Natural killer cell treated with Interleukin-12 subunit alpha and Interleukin-12 subunit beta and Interleukin-15 and Interleukin-18, amount 100 ng/mL, for 72 hours (primary cell): ENCODE measurements around the gene ATP1B2. TPM values are rescaled to one million over a fixed set of nuclear protein-coding genes. Genes with fewer than 3 reads are reported as not detected.

Experiments used
- ATAC-seq, 2 donors: fragments of 150-1000 bp; cut with Tn5 transposase in 1 of 2; sonication (Bioruptor Pico), chemical (Tn5 transposase) in 1 of 2; 2 replicates each; pipeline ENCODE4 v1.10.0; 2021
- DNase-seq: peaks from one replicate; pipeline ENCODE4 v3.0.0; 2022; ENCODE audit warnings: low spot score
- H3K27ac Mint-ChIP-seq, 2 donors: 1 replicate in 1 of 2; 2 replicates in 1 of 2; pipeline ENCODE4 v1.8.0; 2022; ENCODE audit warnings: mixed read lengths in 2 of 2, mild to moderate bottlenecking in 1 of 2, moderate library complexity in 1 of 2
- H3K27me3 Mint-ChIP-seq, 2 donors: 1 replicate in 1 of 2; 2 replicates in 1 of 2; pipeline ENCODE4 v1.8.0; 2022; ENCODE audit warnings: mixed read lengths in 2 of 2
- H3K36me3 Mint-ChIP-seq: one replicate; pipeline ENCODE4 v1.8.0; 2022; ENCODE audit warnings: mixed read lengths
- H3K4me1 Mint-ChIP-seq, 2 donors: 1 replicate in 1 of 2; 2 replicates in 1 of 2; pipeline ENCODE4 v1.8.0; 2022; ENCODE audit warnings: low read depth in 2 of 2, mixed read lengths in 2 of 2, mild to moderate bottlenecking in 1 of 2
- H3K4me3 Mint-ChIP-seq: one replicate; pipeline ENCODE4 v1.8.0; 2022; ENCODE audit warnings: mixed read lengths
- H3K9me3 Mint-ChIP-seq: 2 replicates; pipeline ENCODE4 v1.8.0; 2022; ENCODE audit warnings: mixed read lengths
- total RNA-seq, 2 donors: library from RNA; stranded (reverse); gene quantifications; one replicate each; pipeline ENCODE4 v1.2.3, GENCODE V29; 2022

Gene ATP1B2
- total RNA-seq, 2 donors from 2014 or later: 0.25 TPM; not detected in 1

DNA sequence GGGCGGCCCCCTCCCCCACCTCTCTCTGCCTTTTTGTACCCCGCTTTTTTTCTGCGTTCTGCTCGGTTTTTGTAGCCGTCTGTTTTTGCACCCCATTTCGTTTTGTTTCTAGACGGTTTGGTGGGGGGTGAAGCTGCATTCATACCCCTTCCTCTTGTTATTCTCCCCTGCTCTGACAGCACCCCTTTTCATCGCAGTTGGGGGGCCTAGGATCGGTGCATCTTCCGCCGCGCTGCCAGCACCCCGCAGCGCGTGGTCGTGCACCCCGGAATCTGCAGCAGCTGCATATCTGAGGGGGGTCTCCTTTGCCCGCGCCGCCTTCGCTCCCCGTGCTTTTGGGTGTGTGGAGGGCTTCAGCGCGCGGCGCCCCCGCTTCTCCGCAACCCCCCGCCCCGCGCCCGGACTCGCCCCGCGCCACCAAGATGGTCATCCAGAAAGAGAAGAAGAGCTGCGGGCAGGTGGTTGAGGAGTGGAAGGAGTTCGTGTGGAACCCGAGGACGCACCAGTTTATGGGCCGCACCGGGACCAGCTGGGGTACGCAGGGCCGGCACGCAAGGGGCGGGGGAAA, 455 bp downstream of the ATP1B2 start:
- ATAC-seq: no peak
- H3K27ac Mint-ChIP-seq: no peak overlapping the region
- H3K4me1 Mint-ChIP-seq: peaks cover 15 to 16% of the 10 kb centered on the region in 2 donors
- peaks cover 24 to 36% of the 10 kb centered on the region in 2 donors for H3K27me3 Mint-ChIP-seq
- H3K4me3 Mint-ChIP-seq: peak overlapping the region; percentile 90
- DNase-seq: no peak
- H3K36me3 Mint-ChIP-seq: no peaks in the 10 kb centered on the region
- no peaks in the 10 kb centered on the region for H3K9me3 Mint-ChIP-seq

DNA sequence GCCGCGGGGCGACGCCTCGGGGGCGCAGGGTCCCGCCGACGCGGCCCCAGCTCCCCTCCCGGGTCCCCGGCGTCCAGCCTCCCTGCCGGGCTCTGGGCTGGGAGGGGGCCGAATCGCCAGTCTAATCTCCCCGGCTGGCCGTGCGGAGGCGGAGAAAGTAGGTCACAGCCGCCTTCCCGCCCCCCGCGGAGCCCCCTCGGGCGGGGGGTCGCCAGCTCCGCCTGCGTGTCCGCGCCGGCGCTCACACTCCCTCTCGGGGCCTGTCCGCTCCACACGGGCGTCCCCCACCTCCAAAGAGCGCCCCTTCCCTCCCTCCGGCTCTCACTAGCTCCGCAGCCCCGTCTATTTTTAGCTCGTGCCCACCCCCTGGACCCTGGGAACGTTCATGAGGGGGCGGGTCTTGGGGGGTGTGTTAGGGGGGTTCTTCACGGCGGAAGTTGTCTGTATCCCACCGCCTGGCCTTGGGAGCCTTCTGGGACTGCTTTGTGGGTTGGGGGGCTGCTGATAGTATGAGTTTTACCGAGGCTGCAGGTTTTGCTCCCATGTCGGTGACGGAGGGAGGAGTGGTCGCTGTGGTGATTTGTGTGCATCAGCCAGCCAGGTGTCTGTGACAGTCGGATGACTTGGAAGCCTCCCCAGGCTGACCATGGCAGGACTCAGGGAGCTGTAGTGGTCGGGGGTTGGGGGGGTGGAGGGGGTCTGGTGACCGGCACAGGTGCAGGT, 1.1 kb downstream of the ATP1B2 start:
- no peak for DNase-seq
- H3K9me3 Mint-ChIP-seq: no peaks in the 10 kb centered on the region
- peaks cover 17 to 35% of the 10 kb centered on the region in 2 donors for H3K27me3 Mint-ChIP-seq
- H3K4me3 Mint-ChIP-seq: peak overlapping the region; percentile 25
- no peak overlapping the region for H3K27ac Mint-ChIP-seq
- H3K36me3 Mint-ChIP-seq: no peaks in the 10 kb centered on the region
- peaks cover 15 to 16% of the 10 kb centered on the region in 2 donors for H3K4me1 Mint-ChIP-seq
- ATAC-seq: no peak

DNA sequence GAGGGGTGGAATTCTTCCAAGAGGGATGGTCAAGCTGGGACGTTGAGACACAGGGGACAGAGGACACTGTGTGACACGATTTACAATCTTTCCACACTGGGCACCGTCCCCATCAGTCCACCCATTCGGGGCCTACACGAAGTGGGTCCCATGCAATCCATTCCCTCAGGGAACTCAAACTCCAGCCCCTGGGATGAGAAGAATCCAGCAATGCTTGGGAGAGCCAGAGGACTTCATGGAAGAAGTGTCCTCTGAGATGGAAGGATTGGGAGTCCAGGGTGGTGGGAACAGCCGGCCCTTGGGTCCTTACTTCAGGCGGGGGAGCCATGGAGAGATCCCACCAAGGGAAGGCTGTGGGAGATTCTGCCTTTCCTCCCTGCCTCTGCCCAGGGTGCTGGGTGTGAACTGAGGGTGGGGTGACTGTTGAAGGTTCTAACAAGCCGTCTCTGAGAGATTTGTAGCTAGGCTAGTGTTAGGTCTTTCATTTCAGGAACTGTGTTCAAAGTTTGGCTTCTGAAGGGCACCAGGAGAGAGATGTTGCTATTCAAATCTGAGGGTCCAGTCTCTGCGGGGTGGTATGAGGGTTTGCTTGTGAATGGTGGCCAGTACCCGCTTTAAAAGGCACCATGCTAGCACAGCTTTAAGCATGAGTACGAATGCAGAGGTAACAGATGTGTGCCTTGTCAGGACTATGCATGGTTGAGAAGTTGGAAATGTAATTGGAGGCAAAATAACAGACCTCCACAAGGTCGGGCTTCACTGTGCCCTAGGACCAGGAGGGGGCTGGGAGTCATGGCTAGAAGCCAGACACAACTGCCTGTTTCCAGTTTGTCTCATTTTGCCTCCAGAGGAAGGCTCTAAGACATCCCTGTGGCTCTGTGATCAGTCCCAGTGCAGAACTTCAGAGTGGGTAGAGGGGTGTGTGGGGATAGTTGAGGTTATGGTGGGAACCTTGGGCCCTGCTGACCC, 1.9 kb downstream of the ATP1B2 start:
- Mint-ChIP-seq H3K4me3 (no peak overlapping the region), H3K36me3 (no peaks in the 10 kb centered on the region), H3K27me3 (peaks cover 17 to 37% of the 10 kb centered on the region in 2 donors), H3K9me3 (no peaks in the 10 kb centered on the region), H3K27ac (no peak overlapping the region), H3K4me1 (peaks cover 15 to 16% of the 10 kb centered on the region in 2 donors)
- no peak for DNase-seq
- no peak for ATAC-seq

DNA sequence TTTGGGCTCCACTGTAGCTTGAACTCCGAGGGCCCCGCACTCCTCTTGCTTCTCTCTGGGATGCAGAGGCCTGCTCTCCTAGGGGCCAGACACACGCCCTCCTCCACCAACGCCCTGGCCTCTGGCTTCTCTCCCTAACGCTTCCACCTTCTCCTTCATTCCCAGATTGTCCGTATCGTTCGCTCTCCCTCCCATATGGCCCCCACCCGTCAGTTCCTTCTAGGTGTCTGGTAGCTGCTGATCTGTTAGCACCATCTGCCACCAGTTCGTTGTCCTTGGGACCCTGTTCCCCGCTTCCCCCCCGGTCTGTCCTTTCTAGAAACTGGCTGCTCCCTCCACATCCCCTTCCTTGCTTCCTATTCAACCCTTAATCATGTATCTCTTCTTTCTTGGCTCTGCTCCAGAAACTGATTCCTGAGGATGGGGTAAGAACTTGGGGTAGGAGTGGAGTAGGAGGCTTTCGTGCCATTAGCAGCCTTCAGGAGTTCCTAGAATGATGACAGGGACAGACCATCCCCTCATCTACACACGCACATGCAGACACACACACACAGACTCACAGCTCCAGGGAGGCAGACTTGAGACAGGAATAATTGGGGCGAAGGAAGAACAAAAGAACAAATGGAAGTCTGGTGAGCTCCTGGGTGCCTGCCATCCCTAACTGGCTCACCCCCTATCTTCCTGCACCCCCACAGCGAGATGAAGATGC, 4.3 kb downstream of the ATP1B2 start:
- Mint-ChIP-seq H3K36me3 (no peaks in the 10 kb centered on the region), H3K27me3 (peaks cover 14 to 30% of the 10 kb centered on the region in 2 donors), H3K27ac (no peak overlapping the region), H3K4me1 (peaks cover 13% of the 10 kb centered on the region in 2 donors), H3K4me3 (no peak overlapping the region), H3K9me3 (no peaks in the 10 kb centered on the region)
- DNase-seq (no peak), ATAC-seq (no peak)

DNA sequence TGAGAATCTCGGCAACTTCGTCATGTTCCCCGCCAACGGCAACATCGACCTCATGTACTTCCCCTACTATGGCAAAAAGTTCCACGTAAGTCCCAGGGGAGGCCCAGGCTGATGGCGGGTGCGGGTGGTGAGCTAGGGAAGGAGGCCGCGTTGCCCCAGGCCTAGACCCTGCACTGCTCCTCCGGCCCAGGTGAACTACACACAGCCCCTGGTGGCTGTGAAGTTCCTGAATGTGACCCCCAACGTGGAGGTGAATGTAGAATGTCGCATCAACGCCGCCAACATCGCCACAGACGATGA, 4.8 kb downstream of the ATP1B2 start:
- Mint-ChIP-seq H3K36me3 (no peaks in the 10 kb centered on the region), H3K27ac (no peak overlapping the region), H3K4me3 (no peak overlapping the region), H3K27me3 (peaks cover 9 to 25% of the 10 kb centered on the region in 2 donors), H3K4me1 (peaks cover 8% of the 10 kb centered on the region in 2 donors), H3K9me3 (no peaks in the 10 kb centered on the region)
- no peak for ATAC-seq
- DNase-seq: no peak

DNA sequence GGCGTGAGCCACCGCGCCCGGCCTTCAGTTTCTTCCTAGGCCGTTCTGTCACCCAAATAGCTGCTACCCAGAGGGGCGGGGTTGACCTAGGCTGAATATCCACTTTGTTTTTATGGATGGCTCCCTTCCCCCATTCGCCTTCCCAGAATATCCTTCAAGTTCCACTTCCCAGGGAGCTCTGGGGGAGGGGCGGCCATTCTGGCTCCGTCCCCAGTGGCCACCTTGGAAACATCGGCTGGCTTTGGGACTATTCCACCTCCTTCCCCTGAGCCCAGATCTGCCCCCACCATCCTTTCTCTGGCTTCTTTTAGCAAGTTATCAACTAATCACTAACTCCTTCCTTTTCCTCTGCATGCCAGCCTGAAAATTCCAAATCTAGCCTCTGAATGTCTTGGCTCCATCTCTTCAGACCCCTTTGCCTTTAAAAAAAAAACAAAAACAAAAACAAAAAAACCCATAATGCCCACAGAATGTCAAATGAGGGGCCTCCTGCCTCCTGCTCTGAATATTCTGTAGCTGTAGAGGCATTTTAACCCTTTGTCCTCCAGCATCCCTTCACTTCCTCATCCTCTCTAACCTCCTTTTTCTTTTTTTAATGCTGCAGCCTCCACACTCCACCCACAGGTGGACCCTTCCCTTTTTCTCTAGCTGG, 6.4 kb downstream of the ATP1B2 start:
- Mint-ChIP-seq H3K27me3 (peaks cover 0 to 14% of the 10 kb centered on the region in 2 donors), H3K9me3 (no peaks in the 10 kb centered on the region), H3K27ac (no peak overlapping the region), H3K4me3 (no peak overlapping the region), H3K36me3 (no peaks in the 10 kb centered on the region), H3K4me1 (no peaks in the 10 kb centered on the region)
- ATAC-seq (no peak), DNase-seq (no peak)

DNA sequence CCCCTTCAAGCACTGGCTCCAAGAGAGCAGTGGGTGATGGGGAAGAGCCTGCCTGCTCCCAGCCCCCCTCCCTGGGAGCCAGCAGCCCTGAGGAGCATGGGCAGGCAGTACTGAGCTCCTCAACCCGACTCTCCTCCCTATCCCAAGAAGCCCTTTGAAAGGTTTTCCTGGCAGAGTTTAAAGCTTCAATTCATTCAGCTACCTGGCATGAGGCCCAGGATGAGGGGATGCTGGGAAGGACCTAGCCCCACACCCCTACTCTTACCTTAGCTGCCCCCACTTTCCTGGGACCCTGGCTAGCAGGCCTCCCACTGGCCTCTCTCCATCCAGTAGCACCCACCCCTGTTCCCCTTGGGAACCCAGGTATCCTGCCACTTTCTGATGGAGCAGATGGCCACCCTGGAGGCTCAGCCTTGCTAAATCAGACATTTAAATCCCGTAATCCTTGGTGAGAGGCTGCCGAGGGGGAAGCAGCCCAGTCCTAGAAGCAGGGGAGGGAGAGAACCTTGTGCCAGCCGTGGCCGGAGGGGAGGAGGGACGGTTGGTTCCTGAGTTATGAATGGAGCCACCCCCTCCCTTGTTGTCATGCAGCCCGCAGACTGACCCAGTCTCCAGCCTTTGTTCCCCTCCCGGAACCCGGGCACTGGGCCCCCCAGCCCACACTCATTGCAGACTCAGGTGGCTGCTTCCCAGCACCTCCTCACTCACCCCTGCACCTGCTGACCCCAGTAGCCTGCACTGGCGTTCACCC, 17.1 kb downstream of the ATP1B2 start:
- DNase-seq: no peak
- H3K36me3 Mint-ChIP-seq: no peaks in the 10 kb centered on the region
- no peak overlapping the region for H3K27ac Mint-ChIP-seq
- H3K27me3 Mint-ChIP-seq: no peaks in the 10 kb centered on the region
- no peak for ATAC-seq
- no peak overlapping the region for H3K4me3 Mint-ChIP-seq
- no peaks in the 10 kb centered on the region for H3K4me1 Mint-ChIP-seq
- H3K9me3 Mint-ChIP-seq: no peaks in the 10 kb centered on the region

DNA sequence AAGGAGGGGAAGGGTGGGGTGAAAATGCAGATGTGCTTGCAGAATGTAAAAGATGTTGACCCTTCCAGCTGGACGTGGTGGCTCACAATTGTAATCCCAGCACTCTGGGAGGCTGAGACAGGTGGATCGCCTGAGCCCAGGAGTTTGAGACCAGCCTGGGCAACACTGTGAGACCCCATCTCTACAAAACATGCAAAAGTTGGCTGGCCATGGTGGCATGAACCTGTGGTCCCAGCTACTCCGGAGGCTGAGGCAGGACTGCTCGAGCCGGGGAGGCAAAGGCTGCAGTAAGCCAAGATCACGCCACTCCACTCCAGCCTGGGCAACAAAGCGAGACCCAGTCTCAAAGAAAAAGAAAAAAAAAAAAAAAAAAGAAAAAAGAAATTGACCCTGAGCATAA, 17.8 kb downstream of the ATP1B2 start:
- no peak for DNase-seq
- ATAC-seq: no peak
- H3K27ac Mint-ChIP-seq: no peak overlapping the region
- no peaks in the 10 kb centered on the region for H3K4me1 Mint-ChIP-seq
- no peak overlapping the region for H3K4me3 Mint-ChIP-seq
- H3K36me3 Mint-ChIP-seq: peaks cover 4% of the 10 kb centered on the region
- no peaks in the 10 kb centered on the region for H3K27me3 Mint-ChIP-seq
- peaks cover 3% of the 10 kb centered on the region for H3K9me3 Mint-ChIP-seq

DNA sequence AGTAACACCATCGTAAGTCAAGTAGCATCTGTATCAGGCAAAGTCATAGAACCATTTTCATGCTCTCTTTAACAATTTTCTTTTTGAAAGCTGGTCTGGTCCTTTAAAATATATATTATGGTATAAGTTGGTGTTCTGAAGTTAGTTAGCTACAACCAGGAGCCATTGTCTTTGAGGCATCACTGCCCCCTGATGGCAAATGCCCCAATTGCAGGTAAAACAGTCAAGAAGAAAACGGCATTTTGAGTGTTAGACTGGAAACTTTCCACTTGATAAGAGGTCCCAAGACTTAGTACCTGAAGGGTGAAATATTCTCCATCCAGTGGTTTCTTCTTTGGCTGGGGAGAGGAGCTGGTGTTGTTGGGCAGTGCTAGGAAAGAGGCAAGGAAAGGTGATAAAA, 22.5 kb downstream of the ATP1B2 start:
- H3K27ac Mint-ChIP-seq: no peak overlapping the region
- H3K36me3 Mint-ChIP-seq: peaks cover 21% of the 10 kb centered on the region
- H3K9me3 Mint-ChIP-seq: peaks cover 8% of the 10 kb centered on the region
- ATAC-seq (no peak), DNase-seq (no peak)
- no peaks in the 10 kb centered on the region for H3K27me3 Mint-ChIP-seq
- H3K4me1 Mint-ChIP-seq: peaks cover 5 to 8% of the 10 kb centered on the region in 2 donors
- no peak overlapping the region for H3K4me3 Mint-ChIP-seq

DNA sequence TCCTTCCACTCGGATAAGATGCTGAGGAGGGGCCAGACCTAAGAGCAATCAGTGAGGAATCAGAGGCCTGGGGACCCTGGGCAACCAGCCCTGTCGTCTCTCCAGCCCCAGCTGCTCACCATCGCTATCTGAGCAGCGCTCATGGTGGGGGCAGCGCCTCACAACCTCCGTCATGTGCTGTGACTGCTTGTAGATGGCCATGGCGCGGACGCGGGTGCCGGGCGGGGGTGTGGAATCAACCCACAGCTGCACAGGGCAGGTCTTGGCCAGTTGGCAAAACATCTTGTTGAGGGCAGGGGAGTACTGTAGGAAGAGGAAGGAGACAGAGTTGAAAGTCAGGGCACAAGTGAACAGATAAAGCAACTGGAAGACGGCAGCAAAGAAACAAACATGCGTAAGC, 24.2 kb downstream of the ATP1B2 start:
- Mint-ChIP-seq H3K9me3 (peaks cover 8% of the 10 kb centered on the region), H3K27me3 (no peaks in the 10 kb centered on the region), H3K4me3 (no peak overlapping the region), H3K4me1 (peaks cover 5 to 11% of the 10 kb centered on the region in 2 donors), H3K36me3 (peaks cover 21% of the 10 kb centered on the region), H3K27ac (no peak overlapping the region)
- no peak for ATAC-seq
- DNase-seq: no peak

DNA sequence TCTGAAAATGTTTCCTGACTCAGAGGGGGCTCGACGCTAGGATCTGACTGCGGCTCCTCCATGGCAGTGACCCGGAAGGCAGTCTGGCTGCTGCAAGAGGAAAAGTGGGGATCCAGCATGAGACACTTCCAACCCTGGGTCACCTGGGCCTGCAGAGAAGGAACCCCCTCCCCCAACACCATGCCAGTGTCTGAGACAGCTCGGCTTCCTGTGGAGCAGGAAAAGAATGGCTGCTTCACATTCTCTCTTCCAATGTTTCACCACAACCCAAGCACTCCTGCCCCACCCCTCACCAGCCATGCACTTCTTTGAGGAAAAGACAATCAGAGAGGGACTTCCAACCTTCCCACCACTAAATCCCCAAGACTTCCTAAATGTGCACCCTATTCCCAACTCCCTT, 25.8 kb downstream of the ATP1B2 start:
- Mint-ChIP-seq H3K27me3 (no peaks in the 10 kb centered on the region), H3K4me3 (no peak overlapping the region), H3K9me3 (peaks cover 8% of the 10 kb centered on the region), H3K27ac (no peak overlapping the region), H3K4me1 (peaks cover 5 to 11% of the 10 kb centered on the region in 2 donors), H3K36me3 (peaks cover 21% of the 10 kb centered on the region)
- ATAC-seq (no peak), DNase-seq (no peak)

DNA sequence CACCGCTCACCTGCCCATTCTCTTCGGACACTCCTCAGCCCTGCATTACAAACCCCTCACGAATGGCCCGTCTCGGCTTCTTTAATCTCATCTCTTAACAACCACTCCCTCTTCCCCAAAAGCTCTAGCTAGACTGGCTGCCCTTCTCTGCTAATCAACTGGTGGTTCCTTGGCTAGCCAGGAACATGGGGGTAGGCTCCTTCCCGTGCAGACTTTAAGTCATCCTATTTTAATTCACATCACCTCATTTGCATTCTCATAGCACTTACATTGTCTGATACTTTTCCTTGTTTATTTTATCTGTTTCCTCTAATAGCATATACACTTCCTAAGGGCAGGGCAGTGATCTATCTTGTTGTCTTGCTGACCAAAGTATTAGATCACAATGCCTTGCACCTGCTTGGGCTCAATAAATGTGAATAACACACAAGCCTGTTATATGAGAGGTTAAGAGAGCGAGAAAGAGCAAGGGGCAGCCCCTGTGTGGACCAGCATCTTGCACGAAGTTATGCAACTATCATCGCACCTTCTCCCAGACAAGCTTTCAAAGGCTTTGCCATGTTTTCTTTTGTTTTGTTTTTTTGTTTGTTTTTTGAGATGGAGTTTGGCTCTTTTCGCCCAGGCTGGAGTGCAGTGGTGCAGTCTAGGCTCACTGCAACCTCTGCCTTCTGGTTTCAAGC, 26.8 kb downstream of the ATP1B2 start:
- ATAC-seq (no peak), DNase-seq (no peak)
- H3K9me3 Mint-ChIP-seq: peaks cover 8% of the 10 kb centered on the region
- H3K27ac Mint-ChIP-seq: no peak overlapping the region
- H3K4me3 Mint-ChIP-seq: no peak overlapping the region
- H3K27me3 Mint-ChIP-seq: no peaks in the 10 kb centered on the region
- H3K36me3 Mint-ChIP-seq: peaks cover 21% of the 10 kb centered on the region
- peaks cover 5 to 11% of the 10 kb centered on the region in 2 donors for H3K4me1 Mint-ChIP-seq
